IMR-90 (cell line): ENCODE results near the gene GPR89B. TPM values are rescaled to one million over a fixed set of nuclear protein-coding genes. Genes with fewer than 3 reads are reported as not detected.
"Not testable (repeated sequence)": the region's sequence is repeated elsewhere in the genome, so short reads cannot be mapped to it uniquely, and the experiment has no call there.

Experiments used
- ATAC-seq: fragments of 200-7000 bp; cut with Tn5 transposase; 2 replicates; pipeline ENCODE4 v1.9.1; 2020; ENCODE audit warnings: low read depth, mild to moderate bottlenecking, moderate library complexity
- BruUV-seq: library from RNA; stranded (reverse); fragments of 400-500 nt; replicated peaks from 2 replicates; lab custom pipeline; 2021; lab: Mats Ljungman, UMichigan
- CTCF ChIA-PET: fragments of 300-600 bp; formaldehyde crosslinking; extraction: SDS; loops from one replicate; lab custom pipeline; 2021; ENCODE audit warnings: antibody characterized with exemption; lab: Yijun Ruan, JAX
- POLR2A ChIA-PET: fragments of 300-600 bp; sonication (Branson Sonifier 250); formaldehyde crosslinking; loops from one replicate; lab custom pipeline; 2022; ENCODE audit warnings: antibody characterized with exemption; ENCODE audit not compliant: unreplicated experiment; lab: Charles Lee
- DNase-seq: peaks from one replicate; pipeline ENCODE4 v3.0.0; 2013
- H2AFZ ChIP-seq: replicated peaks from 2 replicates; pipeline ENCODE3; 2013; ENCODE audit warnings: low read length, mild to moderate bottlenecking; ENCODE audit not compliant: poor library complexity
- H2AK5ac ChIP-seq: 2 replicates; pipeline ENCODE4 v1.6.1; 2013; ENCODE audit warnings: low read depth, low read length, inconsistent platforms
- H2AK9ac ChIP-seq: replicated peaks from 2 replicates; pipeline ENCODE3; 2013; ENCODE audit warnings: mild to moderate bottlenecking, low read depth, low read length, moderate library complexity; ENCODE audit not compliant: poor library complexity
- H2BK120ac ChIP-seq: 2 replicates; pipeline ENCODE4 v1.6.1; 2013; ENCODE audit warnings: low read depth, low read length, inconsistent platforms
- H2BK15ac ChIP-seq: 3 replicates; pipeline ENCODE4 v1.6.1; 2013; ENCODE audit warnings: low read depth, low read length, inconsistent platforms
- H2BK20ac ChIP-seq: 2 replicates; pipeline ENCODE4 v1.6.1; 2013; ENCODE audit warnings: low read depth, mild to moderate bottlenecking, inconsistent platforms, low read length, moderate library complexity
- H2BK5ac ChIP-seq: 2 replicates; pipeline ENCODE4 v1.6.1; 2013; ENCODE audit warnings: mild to moderate bottlenecking, low read depth, low read length, inconsistent platforms; ENCODE audit not compliant: poor library complexity, severe bottlenecking
- H3K14ac ChIP-seq: replicated peaks from 2 replicates; pipeline ENCODE4 v1.6.1; 2013; ENCODE audit warnings: low read depth, low read length, inconsistent platforms
- H3K18ac ChIP-seq: 2 replicates; pipeline ENCODE4 v1.6.1; 2013; ENCODE audit warnings: low read depth, low read length, control low read depth
- H3K23ac ChIP-seq: 2 replicates; pipeline ENCODE4 v1.6.1; 2013; ENCODE audit warnings: low read depth, low read length, inconsistent platforms
- H3K27ac ChIP-seq: 2 replicates; pipeline ENCODE4 v1.5.1; 2013; ENCODE audit warnings: mild to moderate bottlenecking, control low read depth, low read length; ENCODE audit not compliant: insufficient read depth
- H3K27me3 ChIP-seq: 2 replicates; pipeline ENCODE4 v1.6.1; 2013; ENCODE audit warnings: low read length; ENCODE audit not compliant: control insufficient read depth, insufficient read depth
- H3K36me3 ChIP-seq: 2 replicates; pipeline ENCODE4 v1.6.1; 2013; ENCODE audit warnings: low read length, mixed read lengths; ENCODE audit not compliant: control insufficient read depth, insufficient read depth
- H3K4ac ChIP-seq: 2 replicates; pipeline ENCODE4 v1.6.1; 2013; ENCODE audit warnings: low read depth, low read length, inconsistent platforms
- H3K4me1 ChIP-seq: 2 replicates; pipeline ENCODE4 v1.6.1; 2013; ENCODE audit warnings: low read length, mixed read lengths; ENCODE audit not compliant: control insufficient read depth, insufficient read depth
- H3K4me2 ChIP-seq: 2 replicates; pipeline ENCODE4 v1.6.1; 2013; ENCODE audit warnings: low read depth, mild to moderate bottlenecking, control low read depth, low read length, moderate library complexity
- H3K4me3 ChIP-seq: 2 replicates; pipeline ENCODE4 v1.5.1; 2013; ENCODE audit warnings: low read depth, mild to moderate bottlenecking, control low read depth, low read length, moderate library complexity; ENCODE audit not compliant: insufficient read depth
- H3K56ac ChIP-seq: 2 replicates; pipeline ENCODE4 v1.6.1; 2013; ENCODE audit warnings: low read length, inconsistent platforms; ENCODE audit not compliant: insufficient read depth; ENCODE audit errors: extremely low read depth
- H3K79me1 ChIP-seq, 2 experiments: 2 replicates each; pipeline ENCODE4 v1.6.1; 2013; ENCODE audit warnings: low read length in 2 of 2, inconsistent platforms in 1 of 2, low read depth in 1 of 2
- H3K9ac ChIP-seq: 2 replicates; pipeline ENCODE4 v1.6.1; 2013; ENCODE audit warnings: low read depth, low read length, control low read depth
- H3K9me1 ChIP-seq: 2 replicates; pipeline ENCODE4 v1.6.1; 2013; ENCODE audit warnings: low read length, inconsistent platforms; ENCODE audit not compliant: insufficient read depth
- H3K9me3 ChIP-seq: 2 replicates; pipeline ENCODE4 v1.6.1; 2013; ENCODE audit warnings: low read length; ENCODE audit not compliant: control insufficient read depth, insufficient read depth
- H4K20me1 ChIP-seq: 2 replicates; pipeline ENCODE4 v1.6.1; 2013; ENCODE audit warnings: low read length, inconsistent platforms; ENCODE audit not compliant: insufficient read depth
- H4K5ac ChIP-seq: 2 replicates; pipeline ENCODE4 v1.6.1; 2013; ENCODE audit warnings: mild to moderate bottlenecking, low read depth, low read length, control low read depth
- H4K8ac ChIP-seq, 2 experiments: 2 replicates each; pipeline ENCODE4 v1.6.1; 2013; ENCODE audit warnings: low read depth in 2 of 2, low read length in 2 of 2, control low read depth in 1 of 2, inconsistent platforms in 1 of 2
- H4K91ac ChIP-seq: 2 replicates; pipeline ENCODE4 v1.6.1; 2013; ENCODE audit warnings: low read depth, low read length, inconsistent platforms; ENCODE audit not compliant: insufficient read depth
- WGBS, 2 experiments: methylation state at CpG; one replicate each; pipeline versions ENCODE4 v1.1.5 to v1.1.7; 2013; ENCODE audit warnings: missing lambda C conversion rate in 2 of 2; ENCODE audit not compliant: insufficient read length in 1 of 2; ENCODE audit errors: extremely low coverage in 2 of 2; 5-methylcytosine and 5-hydroxymethylcytosine counted together
- dilution Hi-C: fragments of 300-500 bp; cut with HindIII; formaldehyde crosslinking; loops from one replicate; pipeline ENCODE4 v1.14.3; 2018; ENCODE audit warnings: low sequenced_read_pairs; ENCODE audit not compliant: unreplicated experiment
- in situ Hi-C: fragments of 300-500 bp; cut with MboI; formaldehyde crosslinking; loops from 3 replicates; pipeline ENCODE4 v1.14.3; 2019; ENCODE audit warnings: low sequenced_read_pairs, inconsistent platforms, mixed read lengths
- intact Hi-C: fragments of 100-400 bp; cut with micrococcal nuclease; formaldehyde crosslinking; loops from 2 replicates; pipeline ENCODE4 v1.10.0; 2022
- polyA plus RNA-seq, 3 experiments: library from polyadenylated mRNA; depleted of rRNA; stranded (reverse); fragments of >200 nt; gene quantifications; 2 replicates each; pipeline ENCODE4 v1.2.3, GENCODE V29; 2012; ENCODE audit warnings: low replicate concordance in 1 of 3
- total RNA-seq: library from RNA; depleted of rRNA; stranded (reverse); fragments of >200 nt; gene quantifications from 2 replicates; pipeline ENCODE4 v1.2.3, GENCODE V29; 2012

Gene GPR89B
- total and polyA plus RNA-seq, 2 of the 4 experiments (the other 2 are of a cell fraction): 9.4 to 13.1 TPM

- H2BK15ac ChIP-seq, H3K14ac ChIP-seq, H2BK20ac ChIP-seq, H2AK5ac ChIP-seq, H3K4ac ChIP-seq, H3K27ac ChIP-seq, dilution Hi-C loops, H3K9ac ChIP-seq, POLR2A ChIA-PET, H4K8ac ChIP-seq, BruUV-seq, H2BK120ac ChIP-seq, H3K9me1 ChIP-seq, H3K9me3 ChIP-seq, H3K4me1 ChIP-seq, H3K79me1 ChIP-seq, CTCF ChIA-PET, H2BK5ac ChIP-seq, H3K23ac ChIP-seq, H3K36me3 ChIP-seq, H4K20me1 ChIP-seq, H4K5ac ChIP-seq, ATAC-seq, H3K27me3 ChIP-seq, DNase-seq, in situ Hi-C loops, intact Hi-C loops, H3K4me3 ChIP-seq, H2AK9ac ChIP-seq, H3K56ac ChIP-seq, H4K91ac ChIP-seq, H3K4me2 ChIP-seq, H3K18ac ChIP-seq, H2AFZ ChIP-seq: not testable (repeated sequence)
- no CpG with 5 or more reads among the region's 1 CpG for WGBS, 2 experiments
Measured at GRCh38 chr1:147964575-147964974, 36.4 kb downstream of the GPR89B start.

GRCh38 chr1:147966657-147967056, 38.4 kb downstream of the GPR89B start:
- in situ Hi-C loops, H2BK120ac ChIP-seq, dilution Hi-C loops: not testable (repeated sequence)

More at GRCh38 chr1:147966657-147967056, 38.4 kb downstream of the GPR89B start:
- H4K20me1 ChIP-seq, H2AFZ ChIP-seq, H2BK15ac ChIP-seq, H3K9me3 ChIP-seq, POLR2A ChIA-PET, H3K9ac ChIP-seq, H3K36me3 ChIP-seq, H3K4me3 ChIP-seq, H3K79me1 ChIP-seq, H3K14ac ChIP-seq, H3K4ac ChIP-seq, intact Hi-C loops, H3K4me2 ChIP-seq, H2AK9ac ChIP-seq, ATAC-seq, H3K27ac ChIP-seq, H2BK5ac ChIP-seq, H3K23ac ChIP-seq, H3K9me1 ChIP-seq, H3K27me3 ChIP-seq, DNase-seq, H4K5ac ChIP-seq, H4K91ac ChIP-seq, H4K8ac ChIP-seq, H3K4me1 ChIP-seq, H2BK20ac ChIP-seq, H3K56ac ChIP-seq, H2AK5ac ChIP-seq, CTCF ChIA-PET, H3K18ac ChIP-seq, BruUV-seq: not testable (repeated sequence)
- WGBS, 2 experiments: no CpG with 5 or more reads among the region's 1 CpG
